MM.1S (cell line): ENCODE measurements around the gene TMTC3.

Source experiments
- DNase-seq: peaks from one replicate; pipeline ENCODE4 v3.0.0-alpha.2; 2015
- H2AFZ ChIP-seq: fragments of 300-600 bp; sonication (generic); 2 replicates; pipeline ENCODE4 v1.6.0; 2016; ENCODE audit warnings: antibody characterized with exemption, low read length
- H3F3A ChIP-seq: fragments of 300-600 bp; sonication (generic); 2 replicates; pipeline ENCODE4 v1.6.1; 2016; ENCODE audit warnings: mild to moderate bottlenecking, antibody characterized with exemption, low read length, moderate library complexity, mixed read lengths; ENCODE audit not compliant: insufficient read depth
- H3K27ac ChIP-seq: fragments of 300-600 bp; sonication (generic); 2 replicates; pipeline ENCODE4 v1.5.1; 2016; ENCODE audit warnings: mild to moderate bottlenecking, low read length
- H3K27me3 ChIP-seq: fragments of 300-600 bp; sonication (generic); replicated peaks from 2 replicates; pipeline ENCODE4 v1.6.0; 2016; ENCODE audit warnings: low read length; ENCODE audit not compliant: insufficient read depth
- H3K36me3 ChIP-seq: fragments of 300-600 bp; sonication (generic); replicated peaks from 2 replicates; pipeline ENCODE4 v1.6.1; 2016; ENCODE audit warnings: mild to moderate bottlenecking, low read length, mixed read lengths; ENCODE audit not compliant: insufficient read depth
- H3K4me1 ChIP-seq: fragments of 300-600 bp; sonication (generic); 2 replicates; pipeline ENCODE4 v1.6.1; 2016; ENCODE audit warnings: low read length, mixed read lengths
- H3K4me2 ChIP-seq: fragments of 300-600 bp; sonication (generic); 2 replicates; pipeline ENCODE4 v1.6.0; 2016; ENCODE audit warnings: low read depth, low read length
- H3K4me3 ChIP-seq: fragments of 300-600 bp; sonication (generic); 2 replicates; pipeline ENCODE4 v1.5.1; 2016; ENCODE audit warnings: low read length, mixed read lengths
- H3K79me2 ChIP-seq: fragments of 300-600 bp; sonication (generic); 2 replicates; pipeline ENCODE4 v1.6.1; 2016; ENCODE audit warnings: mixed run types, low read length, mixed read lengths
- H3K9ac ChIP-seq: fragments of 300-600 bp; sonication (generic); 2 replicates; pipeline ENCODE4 v1.6.1; 2016; ENCODE audit warnings: low read length, mixed read lengths
- H3K9me2 ChIP-seq: fragments of 300-600 bp; sonication (generic); replicated peaks from 2 replicates; pipeline ENCODE4 v1.6.1; 2016; ENCODE audit warnings: mild to moderate bottlenecking, low read length, mixed read lengths; ENCODE audit not compliant: insufficient read depth
- H3K9me3 ChIP-seq: fragments of 300-600 bp; sonication (generic); replicated peaks from 2 replicates; pipeline ENCODE4 v1.6.1; 2016; ENCODE audit warnings: mild to moderate bottlenecking, low read length, mixed read lengths; ENCODE audit not compliant: insufficient read depth
- H4K20me1 ChIP-seq: fragments of 300-600 bp; sonication (generic); 2 replicates; pipeline ENCODE4 v1.6.1; 2016; ENCODE audit warnings: mild to moderate bottlenecking, low read length, moderate library complexity, mixed read lengths; ENCODE audit not compliant: insufficient read depth
- EZH2 ChIP-seq: fragments of 300-600 bp; sonication (generic); optimal IDR thresholded peaks from 2 replicates; pipeline ENCODE3; 2017; ENCODE audit warnings: low read depth, mild to moderate bottlenecking, antibody characterized with exemption, low read length, mixed read lengths
- EZH2phosphoT487 ChIP-seq: fragments of 300-600 bp; sonication (generic); IDR thresholded peaks from 2 replicates; pipeline ENCODE4 v1.6.1; 2018; ENCODE audit warnings: antibody characterized with exemption, low read length
- TF ChIP-seq, protein P1 (sequence below): fragments of 300-600 bp; sonication (generic); IDR thresholded peaks from 2 replicates; pipeline ENCODE4 v1.5.1; 2016; ENCODE audit warnings: antibody characterized with exemption, low read length, mixed read lengths

The TMTC3 gene

DNA sequence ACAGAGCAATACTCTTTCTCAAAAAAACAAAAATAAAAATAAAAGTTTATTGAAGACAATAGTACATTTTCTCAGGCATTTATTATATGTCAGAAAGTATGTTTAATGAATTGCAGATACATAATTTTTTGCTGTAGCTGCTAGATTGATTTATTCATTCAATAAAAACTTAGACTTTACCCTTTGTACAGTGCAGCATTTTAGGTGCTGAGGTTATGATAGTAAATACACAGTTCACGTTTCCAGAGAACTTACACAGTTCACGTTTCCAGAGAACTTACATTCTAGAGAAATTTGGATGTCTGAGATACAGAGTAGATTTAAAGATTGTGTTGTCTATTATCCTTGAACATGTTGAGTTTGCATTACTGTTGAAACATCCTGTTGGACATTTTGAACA, 25.3 kb downstream of the TMTC3 start:
- H3K27me3 ChIP-seq, result no peaks in the 10 kb centered on the region
- H3K9ac ChIP-seq, result no peak overlapping the region

DNA sequence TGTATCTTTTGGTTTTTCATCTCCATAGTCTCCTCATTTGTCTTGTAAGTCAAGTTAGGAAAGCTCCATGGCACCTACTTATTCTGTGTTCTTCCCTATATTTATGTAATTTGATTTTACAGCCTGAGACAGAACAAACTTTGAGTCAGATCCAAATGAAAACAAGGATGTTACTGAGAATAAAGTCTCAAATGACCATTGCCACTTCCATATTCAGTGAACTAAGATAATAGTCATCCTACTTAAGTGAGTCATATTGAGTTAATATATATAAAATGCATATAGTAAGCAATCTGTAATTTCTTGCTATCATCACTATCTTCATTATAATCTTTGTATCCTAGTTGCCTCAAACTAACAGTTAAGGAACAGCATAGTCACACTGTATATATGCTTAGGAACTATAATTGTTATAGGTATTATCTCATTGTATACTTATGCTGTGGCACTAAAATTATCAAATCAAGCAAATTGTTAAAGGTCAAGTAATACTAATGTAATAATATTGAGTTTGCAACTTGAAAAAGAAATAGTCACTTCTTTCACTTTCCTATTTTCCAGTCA, 30.8 kb downstream of the TMTC3 start:
- TF ChIP-seq, protein P1, sequence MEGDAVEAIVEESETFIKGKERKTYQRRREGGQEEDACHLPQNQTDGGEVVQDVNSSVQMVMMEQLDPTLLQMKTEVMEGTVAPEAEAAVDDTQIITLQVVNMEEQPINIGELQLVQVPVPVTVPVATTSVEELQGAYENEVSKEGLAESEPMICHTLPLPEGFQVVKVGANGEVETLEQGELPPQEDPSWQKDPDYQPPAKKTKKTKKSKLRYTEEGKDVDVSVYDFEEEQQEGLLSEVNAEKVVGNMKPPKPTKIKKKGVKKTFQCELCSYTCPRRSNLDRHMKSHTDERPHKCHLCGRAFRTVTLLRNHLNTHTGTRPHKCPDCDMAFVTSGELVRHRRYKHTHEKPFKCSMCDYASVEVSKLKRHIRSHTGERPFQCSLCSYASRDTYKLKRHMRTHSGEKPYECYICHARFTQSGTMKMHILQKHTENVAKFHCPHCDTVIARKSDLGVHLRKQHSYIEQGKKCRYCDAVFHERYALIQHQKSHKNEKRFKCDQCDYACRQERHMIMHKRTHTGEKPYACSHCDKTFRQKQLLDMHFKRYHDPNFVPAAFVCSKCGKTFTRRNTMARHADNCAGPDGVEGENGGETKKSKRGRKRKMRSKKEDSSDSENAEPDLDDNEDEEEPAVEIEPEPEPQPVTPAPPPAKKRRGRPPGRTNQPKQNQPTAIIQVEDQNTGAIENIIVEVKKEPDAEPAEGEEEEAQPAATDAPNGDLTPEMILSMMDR, result no peak
- TF ChIP-seq EZH2phosphoT487, result no peak
- no peak for TF ChIP-seq EZH2
- Histone ChIP-seq H3K9me2 (no peaks in the 10 kb centered on the region), H3K4me1 (peaks cover 11% of the 10 kb centered on the region; the same call in 1 of the 2 replicates), H3K4me2 (no peak overlapping the region), H3K36me3 (no peaks in the 10 kb centered on the region), H3K79me2 (no peaks in the 10 kb centered on the region), H3K4me3 (no peak overlapping the region), H3K27me3 (no peaks in the 10 kb centered on the region), H4K20me1 (no peaks in the 10 kb centered on the region), H3K9me3 (no peaks in the 10 kb centered on the region), H3F3A (no peaks in the 10 kb centered on the region), H2AFZ (no peak overlapping the region), H3K9ac (no peak overlapping the region), H3K27ac (no peak overlapping the region)
- DNase-seq, result no peak

More for the DNA sequence above, 25.3 kb downstream of the TMTC3 start:
- H3K27ac ChIP-seq, result no peak overlapping the region
- H3K4me3 ChIP-seq, result no peak overlapping the region
- no peaks in the 10 kb centered on the region for H4K20me1 ChIP-seq
- H3K9me2 ChIP-seq, result no peaks in the 10 kb centered on the region
- H3K4me2 ChIP-seq, result no peak overlapping the region
- H2AFZ ChIP-seq, result no peak overlapping the region
- H3F3A ChIP-seq, result no peaks in the 10 kb centered on the region
- no peaks in the 10 kb centered on the region for H3K9me3 ChIP-seq
- peaks cover 4% of the 10 kb centered on the region; the same call in 1 of the 2 replicates for H3K36me3 ChIP-seq
- no peak for DNase-seq
- peaks cover 11% of the 10 kb centered on the region; the same call in 1 of the 2 replicates for H3K4me1 ChIP-seq
- H3K79me2 ChIP-seq, result no peaks in the 10 kb centered on the region
- TF ChIP-seq, protein P1, result no peak
- TF ChIP-seq EZH2 (no peak), EZH2phosphoT487 (no peak)

DNA sequence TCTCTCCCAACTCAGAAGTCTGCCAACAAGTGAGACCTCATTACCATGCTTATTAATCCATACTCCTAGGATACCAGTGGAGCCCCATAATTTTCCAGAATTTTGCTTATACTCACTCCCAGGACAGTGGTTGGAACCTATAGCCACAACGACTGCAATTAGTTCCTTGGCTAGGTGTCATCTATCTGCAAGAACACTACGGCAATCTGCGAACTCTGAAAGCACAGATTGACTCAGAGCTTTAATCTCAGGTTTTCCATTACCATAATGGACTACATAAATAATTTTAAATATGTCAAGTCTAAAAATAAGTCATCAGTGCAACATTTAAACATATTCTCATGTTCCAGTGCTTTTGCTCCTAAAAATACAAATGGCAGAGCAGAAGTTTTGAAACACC, 33.4 kb downstream of the TMTC3 start:
- DNase-seq, result no peak
- Histone ChIP-seq H3K4me1 (peaks cover 11% of the 10 kb centered on the region; the same call in 1 of the 2 replicates), H3K4me3 (no peak overlapping the region), H3K27ac (no peak overlapping the region), H3K4me2 (no peak overlapping the region), H3K9me2 (no peaks in the 10 kb centered on the region), H3K9me3 (no peaks in the 10 kb centered on the region), H3K27me3 (no peaks in the 10 kb centered on the region), H3K9ac (no peak overlapping the region), H3K79me2 (no peaks in the 10 kb centered on the region), H3K36me3 (no peaks in the 10 kb centered on the region), H3F3A (no peaks in the 10 kb centered on the region), H4K20me1 (no peaks in the 10 kb centered on the region), H2AFZ (no peak overlapping the region)
- TF ChIP-seq EZH2 (no peak), EZH2phosphoT487 (no peak)
- TF ChIP-seq, protein P1, result no peak
